NCI-H345 (cell line): ENCODE data around the gene DTX4.

Experiments used
- DNase-seq: peaks from one replicate; lab custom pipeline; 2025; lab: John Stamatoyannopoulos, UW

DTX4 gene

GRCh38 chr11:59192446-59193020 lies 20.6 kb downstream of the DTX4 start:
- DNase-seq = no peak

GRCh38 chr11:59193587-59194130 lies 21.7 kb downstream of the DTX4 start:
- DNase-seq = no peak

- peak; percentile 68 for DNase-seq
Observed at GRCh38 chr11:59195586-59195985, 23.7 kb downstream of the DTX4 start.

- no peak for DNase-seq
Observed at GRCh38 chr11:59196777-59197176, 24.8 kb downstream of the DTX4 start.

- peak; percentile 20 for DNase-seq
Observed at GRCh38 chr11:59197991-59198390, 26.1 kb downstream of the DTX4 start.

- DNase-seq = no peak
Observed at GRCh38 chr11:59198726-59199125, 26.8 kb downstream of the DTX4 start.

- DNase-seq = no peak
Observed at GRCh38 chr11:59199546-59200422, 27.9 kb downstream of the DTX4 start.

- no peak for DNase-seq
Observed at GRCh38 chr11:59200423-59200746, 28.5 kb downstream of the DTX4 start.

- no peak for DNase-seq
Observed at GRCh38 chr11:59201353-59201752, 29.4 kb downstream of the DTX4 start.

- DNase-seq = no peak
Observed at GRCh38 chr11:59204746-59205145, 32.8 kb downstream of the DTX4 start.

GRCh38 chr11:59205648-59206047 lies 33.7 kb downstream of the DTX4 start:
- DNase-seq = no peak

- peak; percentile 24 for DNase-seq
Observed at GRCh38 chr11:59206635-59207034, 34.7 kb downstream of the DTX4 start.

GRCh38 chr11:59207988-59208451 lies 36.1 kb downstream of the DTX4 start:
- DNase-seq = peak; percentile 20

- no peak for DNase-seq
Observed at GRCh38 chr11:59208956-59209355, 37.0 kb downstream of the DTX4 start.

GRCh38 chr11:59212222-59212621 lies 40.3 kb downstream of the DTX4 start:
- no peak for DNase-seq

GRCh38 chr11:59212744-59213631 lies 41.1 kb downstream of the DTX4 start, which contains the start of gene MPEG1:
Gene MPEG1, minus strand, starts transcription at chr11:59212927. Its CDS starts 62 bp downstream, at chr11:59212865.
- no peak for DNase-seq

GRCh38 chr11:59214141-59214893 lies 42.4 kb downstream of the DTX4 start:
- DNase-seq = no peak

- DNase-seq = no peak
Observed at GRCh38 chr11:59216641-59217564, 45.0 kb downstream of the DTX4 start.

GRCh38 chr11:59218319-59218718 lies 46.4 kb downstream of the DTX4 start:
- DNase-seq = no peak

- no peak for DNase-seq
Observed at GRCh38 chr11:59218893-59219292, 47.0 kb downstream of the DTX4 start.
